ENCODE data around the gene TRAPPC3. TPM values are rescaled to one million over a fixed set of nuclear protein-coding genes. Genes with fewer than 3 reads are reported as not detected.

TRAPPC3 gene
- total RNA-seq, 1 experiment from 2014 or later = 52.7 TPM

DNA sequence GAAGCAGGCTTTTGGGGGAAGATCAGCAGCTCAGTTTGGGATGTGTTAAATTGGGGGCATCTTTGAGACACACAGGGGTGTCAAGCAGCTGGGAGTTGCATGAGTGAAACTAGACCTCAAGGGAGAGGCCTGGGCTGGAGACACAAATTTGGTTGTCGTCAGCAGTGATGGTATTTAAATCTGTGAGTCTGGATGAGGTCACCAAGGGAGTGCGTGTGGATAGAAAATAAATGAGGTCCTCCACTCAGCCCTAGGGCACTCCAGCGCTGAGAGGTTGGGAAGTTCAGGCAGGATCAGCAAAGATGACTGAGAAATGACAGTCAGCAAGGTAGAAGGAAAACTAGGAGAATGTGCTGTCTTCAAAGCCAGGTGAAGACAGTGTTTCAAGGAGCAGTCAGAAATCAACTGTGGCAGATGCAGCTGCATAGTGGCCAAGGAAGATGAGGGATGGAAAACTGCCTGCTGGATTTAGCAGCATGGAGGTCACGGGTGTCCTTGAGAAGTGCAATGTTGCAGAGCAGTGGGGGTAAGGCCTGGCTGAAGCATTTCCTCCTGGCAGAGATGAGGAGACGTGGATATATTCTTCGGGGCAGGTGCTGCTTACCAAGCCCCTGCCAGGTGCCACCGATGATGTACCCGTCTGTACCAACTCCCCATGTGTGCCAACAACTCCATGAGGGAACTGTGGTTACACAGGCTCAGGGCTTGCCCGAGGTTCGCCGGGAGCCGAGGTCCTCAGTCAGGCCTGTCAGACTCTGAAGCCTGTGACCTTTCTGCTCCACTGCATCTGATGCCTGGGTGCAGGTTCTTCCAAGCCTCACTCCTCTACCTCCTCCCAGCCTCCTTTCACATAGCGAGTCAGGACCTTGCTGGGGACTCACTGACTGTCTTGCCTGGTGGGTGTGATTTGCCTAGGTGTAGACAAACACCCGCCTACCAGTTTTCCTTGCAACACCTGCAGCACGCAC, 17.9 kb upstream of the TRAPPC3 start:
- Mint-ChIP-seq H3K4me3 (no peak overlapping the region; a peak in 1 of 5 replicates), H3K27me3 (ENCODE audit: low read depth) (no peaks in the 10 kb centered on the region), H3K36me3 (ENCODE audit: insufficient read depth in 1 of 3, low read depth in 3 of 3) (peaks cover 7 to 15% (median 10%) of the 10 kb centered on the region in 3 experiments; a peak in 5 of 7 replicates), H3K4me1 (peaks cover 2 to 3% of the 10 kb centered on the region in 2 experiments; a peak in 3 of 4 replicates), H3K9me3 (no peaks in the 10 kb centered on the region), H3K27ac (peak overlapping the region in 2 of 3 experiments; percentile 17 to 27; a peak in 2 of 7 replicates)
- Histone ChIP-seq H3K18ac (ENCODE audit: insufficient read length, low read depth, low read length) (no peak overlapping the region), H2BK12ac (ENCODE audit: insufficient read length, low read depth, low read length) (no peak overlapping the region), H3K56ac (ENCODE audit: insufficient read length, low read depth, low read length) (no peak overlapping the region), H4K5ac (ENCODE audit: insufficient read length, low read depth, low read length) (no peak overlapping the region), H3K79me1 (ENCODE audit: insufficient read depth, low read depth, low read length, poor library complexity, severe bottlenecking) (peaks cover 3% of the 10 kb centered on the region), H3K27me3 (ENCODE audit: insufficient read depth, low read length) (no peaks in the 10 kb centered on the region), H3K4ac (ENCODE audit: low read depth, low read length) (no peak overlapping the region), H2AFZ (ENCODE audit: low read length) (no peak overlapping the region), H2BK120ac (ENCODE audit: low read depth, low read length, poor library complexity, severe bottlenecking) (no peak overlapping the region), H3K9me3 (ENCODE audit: control insufficient read depth, low read depth, low read length) (no peaks in the 10 kb centered on the region), H3K23me2 (ENCODE audit: insufficient read length, low read depth, low read length, poor library complexity, severe bottlenecking) (no peaks in the 10 kb centered on the region), H3T11ph (ENCODE audit: low read length) (no peak overlapping the region), H3K14ac (ENCODE audit: insufficient read depth, low read length) (no peak overlapping the region), H2BK15ac (ENCODE audit: low read depth, low read length) (no peak overlapping the region), H4K8ac (replicated peaks; ENCODE audit: insufficient read length, low read depth, low read length) (no peak overlapping the region), H2BK5ac (ENCODE audit: insufficient read length, low read length) (no peak overlapping the region), H4K20me1 (ENCODE audit: control insufficient read depth, insufficient read depth, insufficient read length) (no peaks in the 10 kb centered on the region), H3K23ac (ENCODE audit: insufficient read length, low read depth, low read length) (no peak overlapping the region), H3K79me2 (ENCODE audit: insufficient read depth, low read length) (0 out of 2 replicates have a peak, but pooled peaks cover 2% of the 10 kb centered on the region), H3K4me2 (ENCODE audit: insufficient read depth, insufficient read length, low read length) (no peak overlapping the region), H3K9ac (ENCODE audit: extremely low read depth, insufficient read length, low read length) (no peak overlapping the region), H3K4me1 (ENCODE audit: insufficient read depth, low read length) (no peaks in the 10 kb centered on the region), H2AK5ac (ENCODE audit: insufficient read length, low read length) (no peak overlapping the region), H3K27ac (ENCODE audit: insufficient read length, low read depth, low read length) (no peak overlapping the region), H4K91ac (ENCODE audit: insufficient read length, low read depth, low read length) (no peak overlapping the region), H2BK20ac (ENCODE audit: low read depth, low read length, poor library complexity, severe bottlenecking) (no peak overlapping the region)
- no CpG with 5 or more reads among the region's 15 CpGs for WGBS (ENCODE audit: extremely low coverage, insufficient read length, low lambda C conversion rate)
- DNase-seq = no peak
- TF ChIP-seq, protein P1, sequence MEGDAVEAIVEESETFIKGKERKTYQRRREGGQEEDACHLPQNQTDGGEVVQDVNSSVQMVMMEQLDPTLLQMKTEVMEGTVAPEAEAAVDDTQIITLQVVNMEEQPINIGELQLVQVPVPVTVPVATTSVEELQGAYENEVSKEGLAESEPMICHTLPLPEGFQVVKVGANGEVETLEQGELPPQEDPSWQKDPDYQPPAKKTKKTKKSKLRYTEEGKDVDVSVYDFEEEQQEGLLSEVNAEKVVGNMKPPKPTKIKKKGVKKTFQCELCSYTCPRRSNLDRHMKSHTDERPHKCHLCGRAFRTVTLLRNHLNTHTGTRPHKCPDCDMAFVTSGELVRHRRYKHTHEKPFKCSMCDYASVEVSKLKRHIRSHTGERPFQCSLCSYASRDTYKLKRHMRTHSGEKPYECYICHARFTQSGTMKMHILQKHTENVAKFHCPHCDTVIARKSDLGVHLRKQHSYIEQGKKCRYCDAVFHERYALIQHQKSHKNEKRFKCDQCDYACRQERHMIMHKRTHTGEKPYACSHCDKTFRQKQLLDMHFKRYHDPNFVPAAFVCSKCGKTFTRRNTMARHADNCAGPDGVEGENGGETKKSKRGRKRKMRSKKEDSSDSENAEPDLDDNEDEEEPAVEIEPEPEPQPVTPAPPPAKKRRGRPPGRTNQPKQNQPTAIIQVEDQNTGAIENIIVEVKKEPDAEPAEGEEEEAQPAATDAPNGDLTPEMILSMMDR (conservative IDR thresholded peaks at IDR 0.05) = no peak
